Measurements from ENCODE around the gene PAK4.
"Not testable (repeated sequence)": the region's sequence is repeated elsewhere in the genome, so short reads cannot be mapped to it uniquely, and the experiment has no call there.

PAK4 gene

DNA sequence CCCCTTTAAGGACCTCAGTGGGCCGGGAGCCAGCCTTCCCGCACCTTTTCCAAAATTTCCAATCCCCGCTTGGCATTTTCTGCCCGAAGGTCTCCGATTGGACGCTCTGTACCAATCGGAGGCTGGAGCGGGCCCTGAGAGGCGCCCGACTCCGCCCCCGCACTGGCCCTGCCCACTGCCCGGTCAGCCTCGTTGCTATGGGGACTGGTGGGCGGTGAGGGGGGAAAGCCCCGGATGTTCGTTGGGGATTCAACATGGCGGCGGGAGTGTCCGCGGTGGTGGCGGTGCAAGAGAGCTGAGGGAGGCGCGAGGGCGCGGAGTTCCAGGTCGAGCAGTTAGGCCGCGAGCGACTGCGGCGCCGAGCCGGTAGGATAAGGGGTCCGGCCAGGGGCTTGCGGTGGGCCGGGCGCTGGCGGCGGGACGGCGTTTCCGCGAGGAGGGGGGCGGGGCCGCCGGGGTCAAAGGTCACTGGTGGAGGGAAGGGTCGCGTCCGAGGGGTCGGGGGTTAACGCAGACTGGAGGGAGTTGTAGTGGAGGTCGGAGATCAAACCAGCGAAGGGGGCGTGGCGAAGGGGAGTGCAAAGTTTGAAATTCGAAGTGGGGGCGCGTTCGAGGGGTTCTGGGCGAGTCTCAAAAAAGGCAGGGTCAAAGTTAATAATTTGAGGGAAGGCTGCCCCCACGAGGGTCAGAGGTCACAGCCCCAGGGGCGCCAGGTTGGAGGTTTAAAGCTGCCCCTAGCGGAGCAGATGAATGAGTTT lies at the start of gene PAK4:
TSS of gene PAK4 (plus strand) at position 233 of the 758 bp plus-strand sequence. CDS start 43,768 bp downstream, outside the sequence.
- in situ Hi-C loops (cut with MboI; ENCODE audit: low sequenced_read_pairs): no loop called here

DNA sequence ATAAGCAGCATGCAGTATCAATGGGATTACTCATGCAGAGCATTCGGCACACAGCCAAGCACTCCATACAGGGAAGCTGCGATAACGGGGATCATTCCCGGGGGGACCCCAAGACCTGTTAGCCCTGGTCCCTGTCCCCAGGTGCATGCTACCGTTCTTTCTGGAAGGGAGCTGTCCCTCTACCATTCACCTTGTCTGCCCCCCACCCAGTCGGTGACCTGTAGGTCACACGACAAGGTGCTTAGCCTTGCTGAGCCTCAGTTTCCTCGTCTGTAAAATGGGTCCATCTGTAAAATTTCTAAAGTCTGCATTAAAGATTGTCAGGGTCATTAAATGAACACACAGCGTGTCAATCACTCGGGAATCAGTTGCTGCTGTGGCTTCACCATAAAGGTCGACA lies 48.3 kb upstream of the PAK4 start:
- in situ Hi-C loops (cut with MboI; ENCODE audit: low sequenced_read_pairs): no loop called here

DNA sequence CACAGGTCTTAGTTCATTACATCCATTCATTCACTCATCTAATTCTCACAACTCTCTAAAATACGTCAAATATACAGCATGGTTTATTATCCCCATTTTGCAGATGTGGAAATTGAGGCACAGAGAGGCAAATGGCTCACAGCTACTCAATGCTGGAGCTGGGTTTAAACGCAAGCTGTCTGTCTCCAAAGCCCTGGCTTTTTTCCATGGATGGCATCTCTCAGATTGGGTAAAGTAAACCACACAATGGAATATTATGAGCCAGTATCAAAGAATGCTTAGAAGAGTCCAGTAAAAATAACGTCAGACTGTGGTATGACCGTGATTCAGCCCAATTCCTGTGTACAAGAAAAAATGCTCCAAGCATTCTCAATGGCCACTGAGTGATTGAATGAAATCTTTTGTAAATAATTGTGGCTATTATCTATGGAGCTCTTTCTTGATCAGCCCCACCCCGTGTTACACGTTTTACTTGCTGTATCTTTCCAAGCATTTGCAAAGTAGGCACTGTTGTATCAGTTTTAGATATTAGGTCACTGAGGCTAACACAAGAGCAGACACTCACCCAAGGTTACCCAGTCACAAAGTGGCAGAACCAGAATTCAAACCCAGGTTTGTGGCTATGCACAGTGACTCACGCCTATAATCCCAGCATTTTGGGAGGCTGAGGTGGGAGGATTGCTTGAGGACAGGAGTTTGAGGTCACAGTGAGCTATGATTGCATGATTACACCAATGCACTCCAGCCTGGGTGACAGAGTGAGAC lies 47.0 kb upstream of the PAK4 start:
- in situ Hi-C loops (cut with MboI; ENCODE audit: low sequenced_read_pairs): no loop called here

DNA sequence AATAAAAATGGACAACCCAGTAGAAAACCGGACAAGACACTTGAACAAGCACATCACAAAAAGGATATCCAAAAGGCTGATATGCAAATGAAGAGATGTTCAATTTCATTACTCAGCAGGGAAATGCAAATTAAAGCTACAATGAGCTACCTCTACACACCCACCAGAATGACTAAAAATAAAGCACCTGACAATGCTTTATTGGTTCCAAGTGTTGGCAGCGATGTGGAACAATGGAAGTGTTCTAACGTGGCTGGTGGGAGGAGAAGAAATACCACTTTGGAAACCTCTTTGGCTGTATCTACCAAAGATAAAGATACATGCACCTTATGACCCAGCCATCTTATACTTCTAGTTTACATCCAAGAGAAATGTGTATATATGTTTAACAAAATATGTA lies 45.2 kb upstream of the PAK4 start:
- in situ Hi-C loops (cut with MboI; ENCODE audit: low sequenced_read_pairs): no loop called here

DNA sequence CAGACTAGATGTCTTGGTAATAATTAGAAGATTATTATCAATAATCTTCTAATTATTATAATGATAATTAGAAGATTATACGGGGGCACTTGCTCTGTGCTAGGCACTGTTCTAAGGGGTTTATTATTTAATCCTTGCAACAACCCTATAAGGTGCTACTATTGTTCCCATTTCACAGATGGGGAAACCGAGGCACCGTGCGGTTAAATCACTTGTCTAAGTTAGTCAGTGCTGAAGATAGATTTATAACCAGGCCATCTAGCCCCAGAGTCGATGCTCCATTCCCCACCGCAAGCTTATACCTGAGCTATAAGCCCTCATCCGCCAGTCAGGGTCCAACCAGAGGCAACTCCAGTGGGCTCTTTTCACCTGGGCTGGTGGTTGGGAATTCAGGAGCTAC lies 43.4 kb upstream of the PAK4 start:
- in situ Hi-C loops (cut with MboI; ENCODE audit: low sequenced_read_pairs): no loop called here

DNA sequence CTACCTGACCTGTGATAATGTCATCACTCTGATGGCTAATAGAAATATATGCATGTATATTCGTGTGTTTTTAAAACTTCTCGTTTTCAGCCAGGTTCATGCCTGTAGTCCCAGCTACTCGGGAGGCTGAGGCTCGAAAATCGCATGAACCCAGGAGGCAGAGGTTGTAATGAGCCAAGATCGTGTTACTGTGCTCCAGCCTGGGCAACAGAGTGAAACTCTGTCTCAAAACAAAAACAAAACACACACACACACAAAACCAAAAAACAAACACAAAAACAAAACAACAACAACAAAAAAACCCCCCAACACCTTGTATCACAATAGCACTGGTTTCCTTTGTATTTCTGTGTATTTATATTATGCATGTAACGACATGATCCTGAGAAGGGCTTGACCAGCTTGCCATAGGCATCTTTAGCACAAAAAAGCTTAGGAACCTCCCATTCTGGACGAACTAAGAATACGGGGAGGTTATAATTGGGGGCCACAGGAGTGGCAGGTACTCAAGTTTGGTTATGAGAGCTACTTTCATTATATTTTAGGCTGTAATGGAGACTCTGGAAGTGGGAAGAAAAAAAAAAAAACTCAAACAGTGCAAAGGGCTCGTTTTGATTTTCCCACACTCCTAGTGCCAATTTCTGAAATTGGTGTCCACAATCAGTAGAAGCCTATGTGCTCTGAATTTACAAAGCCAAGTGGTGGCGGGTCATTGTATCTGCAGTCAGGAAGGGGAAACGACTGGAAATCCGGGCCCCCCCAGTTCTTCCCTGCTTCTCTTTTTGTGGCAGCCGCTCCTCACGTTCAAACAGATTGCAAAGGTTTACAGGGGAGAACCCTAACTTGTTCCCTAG lies 42.6 kb upstream of the PAK4 start:
- in situ Hi-C loops (cut with MboI; ENCODE audit: low sequenced_read_pairs): no loop called here

DNA sequence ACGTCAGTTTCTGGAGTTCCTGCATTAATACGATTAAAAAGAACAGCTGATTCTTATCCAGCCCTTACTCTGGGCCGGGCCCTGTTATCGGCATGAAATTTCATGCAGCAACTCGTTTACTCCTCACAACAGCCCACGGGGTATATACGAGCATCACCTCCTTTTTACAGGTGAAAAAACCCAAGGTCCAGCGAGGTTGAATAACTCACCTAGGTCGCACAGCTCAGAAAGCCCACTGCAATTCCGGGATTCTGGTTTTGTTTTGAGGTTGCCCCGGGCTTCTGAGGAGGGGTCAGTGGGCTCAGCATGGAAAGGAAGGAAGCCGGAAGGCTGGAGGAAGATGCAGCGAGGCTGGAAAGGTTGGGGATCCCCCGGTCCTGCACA lies 42.0 kb upstream of the PAK4 start:
- in situ Hi-C loops (cut with MboI; ENCODE audit: low sequenced_read_pairs): no loop called here

DNA sequence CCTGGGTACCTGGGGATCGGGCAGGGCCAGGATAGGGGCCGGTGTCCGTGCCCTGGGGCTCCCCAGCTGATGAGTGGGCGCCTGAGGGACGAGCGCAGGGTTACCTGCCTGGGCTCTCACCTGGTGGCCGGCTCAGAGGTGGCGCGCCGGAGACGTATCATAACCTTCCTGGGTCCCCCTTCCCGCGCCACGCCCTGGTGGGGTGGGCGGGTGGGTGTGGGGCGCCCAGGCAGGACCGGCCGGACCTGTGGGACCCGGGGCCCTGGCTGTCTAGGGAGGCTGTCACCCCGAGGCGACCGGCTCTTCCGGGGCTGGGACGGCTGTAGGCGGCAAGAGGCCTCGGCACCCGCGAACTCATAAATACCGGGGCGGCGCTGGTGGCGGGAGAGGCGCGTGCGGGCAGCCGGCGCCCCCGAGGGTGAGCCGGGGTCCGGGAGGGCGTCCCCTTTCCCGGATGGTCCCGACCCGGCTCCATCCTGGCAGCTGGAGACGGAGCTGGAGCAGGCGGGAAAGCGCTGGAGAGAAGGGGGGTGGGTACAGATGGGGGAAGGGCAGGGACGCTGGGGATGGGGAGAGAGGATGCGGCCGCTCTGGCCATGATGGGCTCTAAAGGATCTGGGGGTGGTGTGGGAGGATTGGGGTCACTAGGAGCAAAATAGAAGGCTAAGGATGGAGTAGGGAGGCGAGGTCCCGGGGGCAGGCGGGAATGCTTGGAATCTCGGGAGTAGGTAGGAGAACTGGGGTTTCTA lies 41.4 kb upstream of the PAK4 start, which contains the start of gene ACP7:
TSS of gene ACP7 (plus strand) at position 386 of the 749 bp plus-strand sequence. CDS start 902 bp downstream, outside the sequence.
- in situ Hi-C loops (cut with MboI; ENCODE audit: low sequenced_read_pairs): no loop called here

DNA sequence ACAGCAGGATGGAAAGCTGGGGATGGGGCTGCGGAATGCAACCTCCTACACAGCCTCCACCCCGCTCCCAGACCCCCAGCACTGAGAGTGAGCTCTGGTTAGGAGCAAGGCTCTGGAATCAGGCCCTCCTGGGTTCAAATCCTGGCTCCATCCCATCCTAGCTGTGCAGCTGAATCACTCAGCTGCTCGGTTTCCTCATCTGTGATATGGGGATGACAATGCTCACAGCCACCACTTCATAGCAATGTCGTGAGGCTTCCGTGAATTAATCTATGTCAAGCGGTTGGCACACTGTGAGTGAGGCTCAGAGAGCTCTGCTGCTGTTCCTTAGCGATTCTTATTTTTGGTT lies 40.9 kb upstream of the PAK4 start:
- in situ Hi-C loops (cut with MboI; ENCODE audit: low sequenced_read_pairs): no loop called here

DNA sequence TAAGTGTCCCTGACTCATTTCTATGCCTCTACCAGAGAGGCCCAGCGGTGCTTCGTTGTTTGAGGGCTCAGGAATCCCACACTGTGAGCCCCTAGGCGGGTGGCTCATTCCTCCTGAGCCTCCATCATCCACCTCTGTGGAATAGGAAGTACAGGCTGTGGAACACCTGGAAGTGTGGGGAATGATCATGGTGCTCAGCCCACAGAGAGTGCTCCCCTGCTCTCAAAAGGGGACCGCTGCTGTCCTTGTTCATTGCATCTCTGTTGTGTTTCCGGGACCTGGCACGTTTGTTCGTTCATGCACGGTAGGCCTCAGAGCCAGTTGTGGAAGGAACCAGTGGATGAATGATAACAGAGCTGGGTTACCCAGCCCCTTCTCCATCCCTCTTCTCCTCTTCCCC lies 40.2 kb upstream of the PAK4 start:
- in situ Hi-C loops (cut with MboI; ENCODE audit: low sequenced_read_pairs): no loop called here

DNA sequence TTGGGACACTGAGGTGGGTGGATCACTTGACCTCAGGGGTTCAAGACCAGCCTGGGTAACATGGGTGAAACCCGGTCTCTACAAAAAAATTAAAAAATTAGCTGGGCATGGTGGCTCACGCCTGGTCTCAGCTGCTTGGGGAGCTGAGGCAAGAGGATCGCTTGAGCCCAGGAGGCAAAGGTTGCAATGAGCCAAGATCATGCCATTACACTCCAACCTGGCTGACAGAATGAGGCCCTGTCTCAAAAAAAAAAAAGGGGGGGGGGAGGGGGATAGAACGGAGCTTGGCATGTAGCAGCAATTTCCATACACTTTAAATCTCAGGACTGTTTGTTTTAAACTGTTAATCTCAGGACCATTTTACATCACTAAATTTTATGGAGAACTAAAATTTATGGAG lies 39.2 kb upstream of the PAK4 start:
- in situ Hi-C loops (cut with MboI; ENCODE audit: low sequenced_read_pairs): no loop called here

DNA sequence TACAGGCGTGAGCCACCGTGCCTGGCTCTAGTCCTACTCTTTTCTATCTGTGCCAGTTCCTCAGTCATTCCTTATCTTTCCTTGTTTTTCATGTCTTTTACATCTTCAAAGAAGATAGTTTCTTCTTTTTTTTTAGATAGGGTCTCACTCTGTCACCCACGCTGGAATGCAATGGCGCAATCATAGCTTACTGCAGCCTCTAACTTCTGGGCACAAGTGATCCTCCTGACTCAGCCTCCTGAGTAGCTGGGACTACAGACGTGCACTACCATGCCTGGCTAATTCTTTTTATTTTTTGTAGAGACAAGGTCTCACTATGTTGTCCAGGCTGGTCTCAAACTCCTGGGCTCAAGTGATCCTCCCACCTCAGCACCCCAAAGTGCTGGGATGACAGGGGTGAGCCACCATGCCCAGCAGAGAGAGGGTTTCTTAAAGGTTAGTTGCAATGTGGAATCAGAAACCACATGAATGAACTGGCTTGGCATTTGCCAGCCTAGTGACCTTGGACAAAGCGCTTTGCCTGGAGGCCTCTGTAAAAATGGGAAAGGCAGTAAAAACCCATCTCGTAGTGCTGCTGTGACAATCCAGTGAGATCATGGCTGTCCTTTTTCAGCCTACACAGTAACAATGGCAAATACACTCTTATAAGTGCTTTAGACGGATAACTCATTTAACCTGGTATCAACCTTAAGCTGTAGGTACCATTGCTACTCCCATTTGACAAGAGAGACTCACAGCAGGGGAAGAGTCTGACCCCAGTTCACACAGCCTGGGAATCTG lies 37.5 kb upstream of the PAK4 start:
- in situ Hi-C loops (cut with MboI; ENCODE audit: low sequenced_read_pairs): no loop called here

DNA sequence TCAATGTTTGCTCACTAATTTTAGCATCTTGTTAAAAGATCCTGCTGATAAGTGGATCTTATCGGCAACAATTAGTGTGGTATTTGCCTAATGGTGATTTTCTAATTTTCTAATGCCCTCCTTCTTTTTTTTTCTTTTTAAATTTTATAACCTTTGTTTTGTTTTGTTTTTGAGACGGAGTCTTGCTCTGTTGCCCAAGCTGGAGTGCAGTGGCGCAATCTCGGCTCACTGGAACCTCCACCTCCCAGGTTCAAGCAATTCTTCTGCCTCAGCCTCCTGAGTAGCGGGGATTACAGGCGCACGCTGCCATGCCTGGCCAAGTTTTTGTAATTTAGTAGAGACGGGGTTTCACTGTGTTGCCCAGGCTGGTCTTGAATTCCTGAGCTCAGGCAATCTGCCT lies 35.6 kb upstream of the PAK4 start:
- in situ Hi-C loops (cut with MboI; ENCODE audit: low sequenced_read_pairs): not testable (repeated sequence)

DNA sequence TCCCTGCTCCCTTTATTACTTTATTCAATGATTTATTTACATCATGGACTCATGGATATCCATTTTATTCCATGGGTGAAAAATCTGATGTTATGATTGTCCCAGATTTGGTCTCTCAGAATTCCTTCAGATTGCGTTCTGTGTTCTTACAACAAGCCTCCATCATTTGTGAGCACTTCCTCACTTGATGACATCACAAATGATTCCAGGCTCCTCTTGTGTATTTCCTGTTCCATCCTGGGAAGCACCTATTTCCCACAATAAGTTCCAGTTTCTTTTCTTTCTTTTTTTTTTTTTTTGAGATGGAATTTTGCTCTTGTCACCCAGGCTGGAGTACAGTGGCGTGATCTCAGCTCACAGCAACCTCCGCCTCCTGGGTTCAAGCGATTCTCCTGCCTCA lies 34.7 kb upstream of the PAK4 start:
- in situ Hi-C loops (cut with MboI; ENCODE audit: low sequenced_read_pairs): no loop called here

DNA sequence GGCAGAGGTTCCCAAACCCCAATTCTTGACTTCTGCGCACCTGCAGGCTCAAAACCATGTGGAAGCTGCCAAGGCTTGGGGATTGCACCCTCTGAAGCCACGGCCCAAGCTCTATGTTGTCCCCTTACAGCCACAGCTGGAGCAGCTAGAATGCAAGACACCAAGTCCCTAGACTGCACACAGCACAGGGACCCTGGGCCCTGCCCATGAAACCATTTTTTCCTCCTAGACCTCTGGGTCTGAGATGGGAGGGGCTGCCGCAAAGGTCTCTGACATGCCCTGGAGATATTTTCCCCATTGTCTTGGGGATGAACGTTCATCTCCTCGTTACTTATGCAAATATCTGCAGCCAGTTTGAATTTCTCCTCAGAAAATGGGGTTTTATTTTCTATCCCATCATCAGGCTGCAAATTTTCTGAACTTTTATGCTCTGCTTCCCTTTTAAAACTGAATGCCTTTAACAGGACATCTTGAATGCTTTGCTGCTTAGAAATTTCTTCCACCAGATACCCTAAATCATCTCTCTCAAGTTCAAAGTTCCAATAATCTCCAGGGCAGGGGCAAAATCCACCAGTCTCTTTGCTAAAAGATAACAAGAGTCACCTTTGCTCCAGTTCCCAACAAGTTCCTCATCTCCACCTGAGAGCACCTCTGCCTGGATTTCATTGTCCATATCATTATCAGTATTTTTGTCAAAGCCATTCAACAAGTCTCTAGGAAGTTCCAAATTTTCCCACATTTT lies 29.6 kb upstream of the PAK4 start:
- in situ Hi-C loops (cut with MboI; ENCODE audit: low sequenced_read_pairs): not testable (repeated sequence)

DNA sequence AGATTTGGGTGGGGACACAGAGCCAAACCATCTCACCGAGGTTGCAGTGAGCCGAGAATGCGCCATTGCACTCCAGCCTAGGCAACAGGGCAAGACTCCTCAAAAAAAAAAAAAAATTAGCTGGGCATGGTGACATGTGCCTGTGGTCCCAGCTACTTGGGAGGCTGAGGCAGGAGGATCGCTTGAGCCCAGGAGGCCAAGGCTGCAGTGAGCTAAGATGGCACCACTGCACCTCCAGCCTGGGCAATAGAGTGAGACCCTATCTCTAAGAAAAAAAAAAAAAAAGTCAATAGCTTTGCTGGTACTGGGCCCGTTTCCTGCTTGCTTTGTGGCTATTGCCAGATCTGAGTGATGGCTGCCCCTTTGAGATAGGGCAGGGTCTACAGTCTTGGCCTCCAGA lies 28.3 kb upstream of the PAK4 start:
- in situ Hi-C loops (cut with MboI; ENCODE audit: low sequenced_read_pairs): no loop called here

DNA sequence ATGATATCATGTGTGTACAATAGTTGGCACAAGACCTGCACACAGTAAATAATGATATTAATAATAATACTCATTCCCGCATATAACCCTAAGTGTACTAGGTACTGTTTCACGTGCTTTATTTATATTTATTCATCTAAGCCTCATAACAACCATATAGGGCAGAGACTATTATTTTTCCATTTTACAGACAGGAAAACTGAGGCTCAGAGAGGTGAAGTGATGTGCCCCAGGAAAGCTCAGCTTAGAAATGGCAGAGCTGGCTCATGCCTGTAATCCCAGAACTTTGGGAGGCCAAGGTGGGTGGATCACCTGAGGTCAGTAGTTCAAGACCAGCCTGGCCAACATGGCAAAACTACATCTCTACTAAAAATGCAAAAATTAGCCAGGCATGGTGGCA lies 27.9 kb upstream of the PAK4 start:
- in situ Hi-C loops (cut with MboI; ENCODE audit: low sequenced_read_pairs): no loop called here

DNA sequence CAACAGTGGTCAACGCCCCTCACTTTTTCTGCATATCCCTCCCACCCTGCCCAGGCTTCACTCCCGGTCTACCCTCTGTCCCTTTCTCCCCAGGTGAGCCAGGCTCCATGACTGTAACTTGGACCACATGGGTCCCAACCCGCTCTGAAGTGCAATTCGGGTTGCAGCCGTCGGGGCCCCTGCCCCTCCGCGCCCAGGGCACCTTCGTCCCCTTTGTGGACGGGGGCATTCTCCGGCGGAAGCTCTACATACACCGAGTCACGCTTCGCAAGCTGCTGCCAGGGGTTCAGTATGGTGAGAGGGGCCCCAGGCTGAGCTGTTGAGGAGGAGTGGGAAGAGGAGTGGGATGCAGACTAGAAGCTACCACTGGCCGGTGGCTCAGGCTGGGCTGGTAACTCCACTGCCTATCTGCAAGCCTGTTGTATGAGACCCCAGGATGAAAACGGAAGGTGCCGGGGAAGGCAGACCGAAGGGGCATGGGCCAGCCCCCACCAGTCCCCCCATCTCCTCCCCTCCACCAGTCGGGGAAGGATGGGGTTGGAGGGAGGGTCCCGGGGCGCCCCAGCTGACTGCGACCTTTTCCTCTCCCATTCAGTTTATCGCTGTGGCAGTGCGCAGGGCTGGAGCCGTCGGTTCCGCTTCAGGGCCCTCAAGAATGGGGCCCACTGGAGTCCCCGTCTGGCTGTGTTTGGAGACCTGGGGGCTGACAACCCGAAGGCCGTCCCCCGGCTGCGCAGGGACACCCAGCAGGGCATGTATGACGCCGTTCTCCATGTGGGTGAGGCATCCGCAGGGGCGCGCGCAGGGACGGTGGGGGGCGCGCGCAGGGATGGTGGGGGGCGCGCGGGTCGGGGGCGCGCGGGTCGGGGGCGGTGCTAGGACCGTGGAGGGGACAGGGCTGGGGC lies 27.0 kb upstream of the PAK4 start:
- in situ Hi-C loops (cut with MboI; ENCODE audit: low sequenced_read_pairs): no loop called here
